Inferior parietal cortex (tissue), 1 donor: ENCODE results near the gene TSPAN18.

Experiments
- DNase-seq: peaks from one replicate; pipeline ENCODE4 v3.0.0-alpha.2; 2016; ENCODE audit errors: extremely low spot score

Gene TSPAN18

DNA sequence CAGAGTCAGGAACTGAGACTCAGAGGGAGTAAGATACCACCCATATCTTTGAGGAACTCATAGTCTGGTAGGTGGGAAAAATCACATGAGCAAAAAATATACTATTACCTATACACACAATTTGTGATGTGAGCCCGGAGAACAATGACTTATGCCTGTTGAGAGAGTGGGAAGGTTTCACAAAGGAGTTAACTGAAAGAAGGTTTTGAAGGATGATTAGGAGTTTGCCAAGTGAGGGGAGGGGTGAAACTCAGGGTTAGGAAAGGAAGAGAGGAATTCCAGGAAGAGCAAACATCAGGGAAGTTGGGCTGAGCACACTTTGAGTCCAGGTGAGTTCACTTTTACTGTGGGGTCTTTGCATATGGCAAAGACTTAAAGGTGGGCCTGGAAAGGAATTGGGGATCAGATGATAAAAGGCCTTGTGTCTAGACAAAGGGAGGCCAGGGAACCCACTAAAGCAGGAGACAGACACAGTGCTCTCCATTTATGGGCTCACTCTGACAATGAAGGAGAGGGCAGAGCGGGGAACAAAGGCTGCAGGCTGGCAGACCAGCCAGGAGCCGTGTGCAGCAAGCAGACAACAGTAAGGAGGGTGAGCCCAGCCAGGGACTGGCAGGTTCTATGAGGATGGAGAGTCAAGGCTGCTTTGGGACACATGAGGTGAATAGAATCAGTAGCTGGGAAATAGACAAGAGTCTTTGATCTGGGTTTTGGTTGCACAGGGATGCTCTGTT, 33.1 kb downstream of the TSPAN18 start:
- DNase-seq: no peak

DNA sequence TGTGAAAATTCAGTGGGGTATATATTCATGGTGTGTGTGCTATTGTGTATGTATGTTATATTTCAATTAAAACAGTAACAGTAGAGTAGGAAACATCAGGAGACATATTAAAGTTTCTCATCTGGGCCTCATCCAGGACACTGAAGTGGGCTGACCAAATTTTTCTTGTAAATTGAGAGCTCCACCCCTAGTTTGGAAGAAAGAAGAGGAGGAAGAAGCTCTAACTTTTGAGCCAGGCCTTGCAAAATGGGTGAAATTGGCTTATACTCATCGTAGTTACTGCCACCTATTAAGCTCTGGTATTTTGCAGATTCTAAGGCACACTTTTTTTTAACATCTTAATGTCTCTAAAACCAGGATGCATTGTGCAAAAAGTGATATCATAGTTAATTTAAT, 33.7 kb downstream of the TSPAN18 start:
- no peak for DNase-seq

DNA sequence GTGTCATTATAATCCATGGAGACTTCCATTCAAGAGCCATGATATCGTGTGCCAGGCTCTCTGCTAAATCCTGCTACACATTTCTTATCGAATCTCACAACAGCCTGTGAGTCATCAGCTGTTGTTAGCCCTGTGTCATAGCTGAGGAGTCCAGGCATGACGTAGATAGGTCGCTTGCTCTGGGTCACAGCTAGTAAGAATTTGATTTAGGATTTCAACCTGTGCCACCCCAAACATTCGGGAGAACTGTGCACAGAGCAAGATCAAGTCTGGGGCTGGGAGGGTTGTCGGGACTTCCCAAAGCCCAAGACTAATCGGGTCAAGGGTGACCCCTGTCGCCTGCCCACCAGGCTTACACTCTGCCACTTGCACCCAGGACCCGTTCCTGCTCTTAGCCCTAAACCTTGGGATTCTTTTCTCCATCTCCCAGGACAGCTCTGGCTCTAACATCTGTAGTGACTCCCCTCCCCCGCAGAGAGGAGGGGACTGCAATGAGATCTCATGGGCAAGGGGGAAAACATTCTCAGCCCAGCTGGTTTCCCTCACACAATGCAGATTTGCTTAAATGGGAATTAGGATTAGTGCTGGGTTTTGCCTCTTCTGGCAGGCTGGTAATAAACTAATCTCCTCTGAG, 34.3 kb downstream of the TSPAN18 start:
- DNase-seq: no peak

DNA sequence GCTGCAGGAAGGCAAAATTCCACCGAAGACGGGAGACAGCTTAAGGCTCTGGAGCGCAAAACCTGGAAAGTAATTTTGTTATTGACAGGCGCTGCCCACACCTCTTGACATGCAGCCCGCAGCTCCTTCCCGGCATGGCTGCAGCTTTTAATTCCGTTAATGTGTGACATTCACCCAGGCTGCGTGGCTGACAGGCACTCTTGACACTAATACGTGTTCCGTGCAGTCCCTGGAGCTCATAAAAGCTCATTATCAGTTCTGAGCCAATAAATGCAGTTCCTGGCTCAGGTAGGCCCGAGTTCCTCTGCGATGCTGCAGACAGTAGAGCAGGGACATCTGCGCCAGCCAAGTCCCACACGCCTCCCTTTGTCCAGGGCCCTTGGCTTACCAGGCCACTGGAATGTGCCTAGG, 34.8 kb downstream of the TSPAN18 start:
- DNase-seq: no peak

DNA sequence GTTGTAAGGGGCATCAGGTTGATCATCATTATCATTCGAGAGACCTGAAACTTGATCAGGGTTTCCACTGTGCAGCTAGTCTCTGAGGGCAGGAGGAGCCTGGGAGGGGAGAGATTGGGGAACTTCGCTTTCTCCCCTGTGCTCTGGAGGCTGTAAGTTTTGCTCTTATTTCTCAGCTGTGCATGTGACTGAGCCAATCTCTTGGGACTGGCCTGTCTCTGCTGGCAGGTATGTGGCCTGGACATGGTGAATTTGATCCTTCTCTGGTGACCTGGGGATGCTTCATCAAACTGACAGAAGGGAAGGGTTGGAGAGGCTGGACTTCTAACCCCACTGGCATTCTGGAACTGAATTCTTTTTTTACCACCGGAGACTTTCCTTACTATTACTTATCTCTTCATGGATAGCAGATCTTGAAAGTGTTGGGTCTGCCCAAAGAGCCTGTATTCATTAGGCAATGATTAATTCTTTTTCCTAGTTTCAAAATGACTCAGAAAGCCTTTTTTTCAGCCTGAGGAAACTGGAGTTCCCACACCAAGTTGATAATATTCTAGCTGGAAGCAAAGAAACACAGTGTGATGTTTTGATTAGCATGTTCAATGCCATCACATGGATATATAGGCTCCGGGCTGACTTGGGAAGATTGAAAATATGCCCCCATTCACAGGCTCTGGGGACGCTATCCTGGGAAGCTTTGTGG, 36.5 kb downstream of the TSPAN18 start:
- DNase-seq: no peak

DNA sequence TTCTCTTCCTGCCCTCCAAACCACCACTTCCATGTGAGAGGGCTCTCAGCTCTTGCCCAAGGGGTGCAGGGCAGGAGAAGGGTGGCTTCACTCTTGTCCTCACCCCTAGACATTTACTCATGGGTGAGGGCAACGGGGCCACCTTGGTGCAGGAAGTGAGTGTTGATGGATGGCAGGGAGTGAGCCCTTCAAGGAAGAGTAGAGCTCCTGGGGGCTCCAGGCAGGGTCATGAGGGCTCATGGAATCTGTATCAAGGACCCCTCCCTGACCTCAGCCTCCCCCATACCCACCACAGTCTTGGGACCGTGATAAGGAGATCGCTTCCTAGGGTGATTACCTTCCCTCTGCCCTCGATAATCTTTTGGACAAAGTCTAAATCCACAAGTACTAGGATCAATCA, 37.8 kb downstream of the TSPAN18 start:
- DNase-seq: no peak

DNA sequence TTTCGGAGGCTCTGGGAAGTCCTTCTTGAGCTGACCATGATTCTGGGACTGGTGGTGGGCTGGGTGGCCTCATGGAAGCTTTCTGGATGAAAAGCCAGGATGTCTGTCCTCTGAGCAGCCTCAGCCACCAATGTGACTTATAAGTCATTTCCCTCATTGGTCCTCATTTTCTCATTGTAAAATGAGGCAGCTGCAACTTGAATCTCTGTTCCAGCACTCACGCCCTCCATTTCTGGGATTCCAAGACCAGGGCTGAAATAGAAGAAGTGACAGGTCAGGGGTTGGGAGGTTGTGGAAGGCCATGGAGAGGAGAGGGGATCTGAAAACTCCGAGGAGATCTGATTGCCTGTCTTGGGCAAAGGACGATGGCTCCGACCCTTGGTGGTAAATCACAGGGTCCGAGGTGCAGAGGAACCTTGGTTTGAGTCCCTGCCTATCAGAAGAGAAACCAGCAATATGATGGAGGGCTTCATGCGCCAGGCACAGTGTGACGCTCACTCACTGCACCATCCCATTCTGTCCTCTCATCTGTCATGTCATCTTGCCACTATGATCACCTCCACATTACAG, 38.3 kb downstream of the TSPAN18 start:
- DNase-seq: no peak

DNA sequence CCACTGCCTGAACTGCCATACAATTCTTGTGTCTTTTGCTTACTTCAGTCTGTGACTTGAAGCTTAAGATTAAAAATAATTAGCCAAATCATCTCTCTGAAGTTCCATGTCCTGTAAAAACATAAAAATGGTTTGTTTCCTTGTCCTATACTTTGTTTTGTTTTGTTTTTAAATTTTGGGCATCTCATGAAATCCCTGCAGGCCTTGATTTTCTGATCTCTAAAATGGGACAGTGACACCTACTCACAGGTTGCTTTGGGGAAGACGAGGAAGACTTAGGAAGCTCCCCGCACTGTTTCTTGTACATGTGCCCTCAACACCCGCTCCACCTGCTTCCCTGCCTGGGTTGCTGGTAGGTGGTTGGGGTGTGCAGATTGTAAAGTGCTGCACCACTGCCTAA, 38.9 kb downstream of the TSPAN18 start:
- no peak for DNase-seq

DNA sequence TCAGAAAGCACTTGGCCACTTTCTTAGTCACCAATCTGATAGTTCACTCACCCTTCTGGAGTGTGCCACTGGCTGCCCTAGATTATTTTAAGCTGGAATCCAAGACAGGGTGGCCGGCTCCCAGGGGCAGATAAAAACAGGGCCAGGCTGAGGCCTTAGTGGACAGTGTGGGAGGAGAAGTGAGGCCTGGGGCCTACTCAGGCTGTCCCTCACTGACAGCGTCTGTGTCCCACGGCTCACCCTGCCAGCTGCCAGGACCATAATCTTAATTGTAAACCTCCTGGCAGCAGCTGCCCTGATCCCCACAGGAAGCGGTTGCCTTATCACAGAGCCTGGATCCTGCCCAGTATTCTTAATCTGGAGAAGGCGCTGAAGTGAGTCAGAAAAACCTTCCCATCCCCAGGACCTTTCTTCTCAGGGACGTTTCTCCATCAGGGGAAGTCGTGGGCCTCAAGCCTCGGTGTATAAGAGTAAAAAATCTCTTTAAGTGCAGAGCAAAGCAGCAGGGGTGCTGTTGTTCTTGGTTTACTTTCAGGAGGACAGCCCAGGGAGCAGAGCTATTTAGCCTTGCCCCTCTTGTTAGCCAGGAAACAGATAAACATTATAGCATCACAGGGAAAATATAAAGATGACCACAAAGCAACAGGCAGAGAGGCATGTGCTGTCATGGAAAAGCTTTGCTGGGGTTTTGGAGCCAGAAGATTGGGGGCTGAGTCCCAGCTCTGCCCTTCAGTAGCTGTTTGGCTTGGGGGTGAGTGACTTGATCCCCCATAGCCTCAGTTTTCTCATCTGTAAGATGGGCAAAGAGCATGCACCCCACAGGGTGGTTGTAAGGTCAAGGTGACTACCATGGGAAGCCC, 39.6 kb downstream of the TSPAN18 start:
- DNase-seq: no peak

DNA sequence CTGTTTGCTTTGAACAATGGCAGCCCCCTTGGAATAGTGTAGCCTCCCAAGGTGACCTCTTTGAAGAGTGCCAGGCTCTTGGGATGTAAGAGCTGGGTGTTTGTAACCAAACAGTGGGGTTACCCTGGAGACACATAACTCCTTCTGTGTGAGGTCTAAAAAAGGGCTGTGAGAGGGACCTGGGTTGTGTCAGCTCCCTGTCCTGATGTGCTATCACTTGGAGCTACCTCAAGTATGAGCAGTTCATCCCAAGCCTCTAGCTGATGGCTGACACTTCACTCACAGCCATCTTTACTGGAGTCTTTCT, 40.2 kb downstream of the TSPAN18 start:
- DNase-seq: no peak

DNA sequence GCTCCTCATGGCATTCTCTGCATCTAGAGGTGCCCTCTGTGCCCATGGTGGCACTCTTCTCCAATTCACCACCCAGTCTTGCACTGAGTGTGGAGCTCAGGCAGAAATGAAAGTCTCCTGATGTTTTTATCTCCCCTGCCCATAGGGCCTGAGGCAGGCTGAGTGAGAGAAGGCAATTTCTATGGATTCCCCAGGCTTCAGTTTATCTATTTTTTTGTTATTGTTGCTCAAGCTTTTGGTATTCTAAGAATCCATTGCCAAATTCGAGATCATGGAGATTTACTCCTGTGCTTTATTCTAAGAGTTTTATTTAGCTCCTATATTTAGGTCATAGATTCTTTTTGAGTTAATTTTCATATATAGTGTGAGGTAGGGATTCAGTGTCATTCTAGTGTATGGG, 40.7 kb downstream of the TSPAN18 start:
- no peak for DNase-seq

DNA sequence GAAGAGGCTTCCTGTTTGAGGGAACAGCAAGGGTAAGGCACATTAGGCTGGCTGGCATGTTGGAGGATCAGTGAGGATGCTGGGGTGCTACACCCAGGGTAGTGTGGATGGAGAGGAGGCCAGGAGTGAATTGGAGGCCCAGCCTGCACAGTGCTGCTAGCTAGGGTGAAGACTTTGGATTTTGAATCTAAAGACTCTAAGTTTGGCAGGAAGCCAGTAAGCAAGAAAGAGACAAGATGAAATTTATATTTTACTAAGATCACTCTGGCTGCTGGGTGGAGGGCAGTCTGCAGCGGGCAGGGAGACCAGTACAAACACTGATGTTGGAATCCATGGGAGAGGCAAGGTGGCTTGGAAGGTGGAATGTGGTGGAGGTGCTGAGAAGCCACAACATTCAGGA, 43.6 kb downstream of the TSPAN18 start:
- DNase-seq: no peak

DNA sequence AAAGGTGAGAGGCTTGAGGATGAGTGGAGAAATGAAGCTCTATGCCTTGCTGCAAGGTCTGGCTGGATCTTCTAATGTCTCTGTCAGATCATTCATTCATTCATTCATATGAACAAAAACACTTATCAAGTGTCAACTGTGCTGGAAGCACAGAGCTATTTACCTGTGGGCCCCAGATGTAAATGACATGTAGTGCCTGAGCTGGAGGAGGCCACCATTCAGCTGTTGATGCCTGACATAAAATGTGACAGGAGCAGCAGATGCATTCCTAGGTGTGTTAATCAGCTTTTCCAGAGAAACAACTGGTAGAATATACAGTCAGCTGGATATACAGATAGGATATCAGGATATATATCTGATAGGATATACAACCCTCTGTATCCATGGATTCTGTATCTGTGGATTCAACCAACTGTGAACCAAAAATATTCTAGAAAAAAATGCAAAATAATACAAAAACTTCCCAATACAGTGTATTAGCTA, 44.5 kb downstream of the TSPAN18 start:
- no peak for DNase-seq

DNA sequence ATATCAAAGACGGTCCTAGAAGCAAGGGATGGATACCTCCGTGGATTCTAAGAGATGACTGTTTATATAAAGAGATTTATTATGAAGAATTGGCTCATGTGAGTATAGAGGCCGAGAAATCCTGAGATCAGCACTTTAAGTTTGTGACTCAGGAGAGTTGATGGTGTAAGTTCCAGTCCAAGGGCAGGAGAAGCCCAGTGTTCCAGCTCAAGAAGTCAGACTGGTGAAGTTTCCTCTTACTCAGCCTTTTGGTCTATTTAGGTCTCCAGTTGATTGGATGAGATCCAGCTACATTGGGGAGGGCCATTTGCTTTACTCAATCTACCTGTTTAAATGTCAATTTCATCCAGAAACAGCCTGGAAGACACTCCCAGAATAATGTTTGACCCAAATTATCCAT, 45.1 kb downstream of the TSPAN18 start:
- no peak for DNase-seq

DNA sequence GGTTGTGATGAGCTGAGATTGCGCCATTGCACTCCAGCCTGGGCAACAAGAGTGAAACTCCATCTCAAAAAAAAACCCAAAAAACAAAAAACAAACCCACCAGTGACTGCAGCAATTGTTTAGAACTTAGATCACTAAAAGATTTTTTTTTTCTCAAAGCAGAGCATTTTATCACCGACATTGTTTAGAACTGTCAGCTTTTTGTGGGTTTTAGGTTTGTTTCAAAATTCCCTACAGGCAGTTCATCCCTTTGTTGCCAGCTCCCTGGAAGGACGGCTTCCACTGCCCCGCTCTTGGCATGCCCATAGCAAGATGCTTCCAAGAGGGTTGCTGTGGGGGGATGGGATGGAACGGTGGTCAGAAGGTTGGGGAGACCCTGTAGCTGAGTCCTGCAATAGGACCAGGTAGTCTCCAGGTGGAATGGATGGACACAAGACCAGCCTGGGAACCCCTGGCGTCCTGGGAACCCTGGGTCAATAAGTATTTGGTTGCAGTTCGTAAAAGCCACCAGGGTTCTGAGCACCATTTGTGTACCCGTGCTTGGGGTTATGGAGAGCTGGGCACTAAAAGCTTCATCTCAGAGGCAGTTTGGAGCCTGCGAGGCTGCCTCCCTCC, 46.7 kb downstream of the TSPAN18 start:
- no peak for DNase-seq

DNA sequence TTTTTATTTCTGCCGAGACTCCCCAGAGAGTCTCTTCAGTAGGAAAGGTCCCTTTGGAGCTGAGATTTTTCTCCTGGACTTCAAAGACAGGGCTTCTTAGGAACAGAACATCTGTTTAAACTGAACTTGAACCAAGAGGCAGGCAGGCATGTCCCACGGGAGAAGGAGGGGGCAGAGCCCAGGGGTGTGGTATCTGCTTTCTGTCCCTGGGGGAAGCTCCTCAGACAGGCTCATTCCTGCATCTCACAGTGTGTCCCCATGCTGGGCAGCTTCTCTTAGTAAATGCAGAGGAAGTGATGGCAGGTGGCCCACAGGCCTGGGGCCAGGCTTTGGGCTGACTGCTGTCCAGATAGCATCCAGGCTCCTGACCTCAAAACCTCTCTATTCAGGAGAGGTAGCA, 47.3 kb downstream of the TSPAN18 start:
- no peak for DNase-seq

DNA sequence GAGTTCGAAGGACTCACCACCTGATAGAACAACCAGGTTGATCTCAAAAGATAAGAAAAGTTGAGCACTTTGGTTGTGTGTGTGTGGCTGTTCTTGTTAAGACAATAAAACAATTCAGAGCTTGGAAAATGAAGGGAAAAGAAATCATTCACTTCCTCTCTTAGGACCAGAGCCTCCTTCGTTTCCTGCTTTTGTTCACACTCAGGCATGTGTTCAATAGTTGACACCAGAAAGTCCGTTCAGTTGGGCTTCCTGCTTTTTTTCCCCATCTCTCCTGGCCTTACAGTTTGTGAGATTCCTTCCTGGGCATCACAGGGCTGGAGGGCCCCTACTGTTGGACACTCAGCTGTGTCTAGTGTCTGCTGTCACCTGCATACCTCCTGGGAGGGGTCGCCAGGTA, 48.0 kb downstream of the TSPAN18 start:
- DNase-seq: no peak

DNA sequence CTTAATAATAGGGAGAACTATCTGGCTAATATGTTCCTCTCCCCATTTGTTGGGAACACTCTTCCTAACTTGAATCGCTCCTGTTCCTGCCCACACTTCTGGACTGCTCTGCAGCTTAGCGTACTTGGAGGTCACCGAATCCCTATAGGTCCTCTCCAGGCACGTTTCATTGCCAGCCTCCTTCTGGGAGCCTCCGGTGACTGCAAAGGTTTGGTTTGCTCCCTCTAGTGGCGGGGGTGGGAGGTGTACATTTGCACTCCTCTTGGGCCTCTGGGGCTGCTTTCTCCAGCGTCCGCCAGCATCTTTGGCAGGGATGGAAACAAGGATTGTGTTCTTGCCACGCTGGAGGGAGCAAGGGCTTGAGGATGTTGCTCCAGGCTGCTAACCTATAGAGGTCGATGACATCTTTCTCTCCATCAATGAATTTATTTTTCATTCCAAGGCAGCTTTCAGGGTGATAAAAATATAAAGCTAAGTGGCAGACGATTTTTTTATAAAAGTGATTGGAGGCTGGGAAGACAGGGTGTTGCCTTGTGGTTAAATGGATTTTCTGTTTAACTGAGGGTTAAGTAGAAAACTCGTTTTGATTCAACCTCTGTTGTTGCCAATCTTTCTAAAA, 48.7 kb downstream of the TSPAN18 start:
- DNase-seq: no peak

DNA sequence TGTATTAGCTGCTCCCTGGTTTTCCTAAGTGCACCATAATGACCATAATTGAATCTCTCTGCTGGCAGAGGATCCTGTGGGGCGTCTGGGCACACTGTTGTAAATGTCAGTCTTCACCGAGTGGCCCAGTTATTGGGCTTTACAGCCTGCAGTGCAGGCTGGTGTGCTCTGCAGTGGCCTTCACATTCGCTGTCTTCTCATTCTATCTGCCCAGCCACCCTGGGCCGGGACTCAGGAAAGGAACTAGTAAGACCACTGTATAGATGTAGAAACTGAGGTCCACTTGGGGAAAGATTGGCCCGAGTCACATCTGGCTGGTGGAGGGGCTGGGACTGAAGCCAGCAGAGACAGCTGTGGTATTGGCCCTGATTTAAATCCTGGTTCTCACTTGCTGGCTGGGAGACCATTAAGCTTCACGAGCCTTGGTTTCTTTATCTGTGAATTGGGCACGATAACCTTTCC, 49.3 kb downstream of the TSPAN18 start:
- no peak for DNase-seq

DNA sequence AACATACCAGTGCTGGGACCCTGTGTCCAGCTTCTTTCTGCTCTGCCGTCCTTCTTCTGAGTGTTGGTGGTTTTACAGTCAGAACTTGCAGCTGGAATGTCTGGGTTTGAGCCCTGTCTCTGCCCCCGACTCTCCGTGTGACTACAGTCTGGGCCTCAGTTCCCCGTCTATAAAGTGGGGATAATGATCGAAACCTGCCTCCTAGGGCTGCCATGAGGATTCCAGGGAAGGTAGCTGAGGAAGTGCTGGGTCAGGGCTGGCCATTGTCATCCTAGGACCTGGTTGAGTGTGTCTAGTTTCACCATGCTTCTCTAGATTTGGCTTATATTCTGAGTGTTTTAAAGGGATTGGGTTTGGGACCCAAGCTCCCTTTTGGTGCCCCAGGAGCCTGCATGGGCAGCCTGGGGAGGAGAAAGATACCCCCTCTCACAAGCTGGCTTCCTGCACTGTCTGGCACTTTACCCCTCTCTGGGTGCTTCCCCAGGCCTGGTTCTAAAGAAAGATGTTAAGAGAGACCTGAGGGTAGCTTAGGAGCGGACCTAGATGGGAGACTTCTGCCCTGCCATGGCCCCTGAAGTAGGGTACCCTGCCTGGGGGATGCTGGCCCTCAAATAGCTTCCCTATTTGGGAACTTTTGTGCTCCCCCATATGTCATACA, 49.9 kb downstream of the TSPAN18 start:
- DNase-seq: no peak
